K562 (cell line): ENCODE results near the gene ZNF692. TPM values are rescaled to one million over a fixed set of nuclear protein-coding genes. Genes with fewer than 3 reads are reported as not detected.
A peak's percentile ranks its signal among the peaks of the same experiment; 100 is the strongest.

Experiments
- ATAC-seq: fragments of 200-7000 bp; cut with Tn5 transposase; 3 replicates; pipeline ENCODE4 v1.9.1; 2020; ENCODE audit warnings: moderate library complexity
- BruUV-seq: library from RNA; stranded (reverse); fragments of 400-500 nt; replicated peaks from 2 replicates; lab custom pipeline; 2021; lab: Mats Ljungman, UMichigan
- CTCF ChIA-PET: fragments of 300-600 bp; formaldehyde crosslinking; extraction: SDS; loops from one replicate; lab custom pipeline; 2021; ENCODE audit warnings: low intra/inter-chr PET ratio; lab: Yijun Ruan, JAX
- POLR2A ChIA-PET: fragments of 300-600, 350-650 bp; sonication (Branson Sonifier 250); formaldehyde crosslinking; extraction: SDS; loops from one replicate; lab custom pipeline; 2021; ENCODE audit warnings: antibody characterized with exemption, inconsistent platforms; lab: Yijun Ruan, JAX
- DNase-seq, 4 experiments: peaks; one replicate each; pipeline versions ENCODE4 v3.0.0 to v3.0.0-alpha.2; 2011 to 2018; ENCODE audit warnings: low spot score in 3 of 4, mixed read lengths in 3 of 4; ENCODE audit errors: extremely low read depth in 1 of 4
- FAIRE-seq: peaks from 2 replicates; lab custom pipeline; 2011; peaks lifted over from hg19 to GRCh38; lab: Jason Lieb, UNC
- H2AFZ ChIP-seq: 2 replicates; pipeline ENCODE4 v1.6.0; 2011; ENCODE audit warnings: low read depth, low read length, control low read depth, inconsistent platforms
- H3K27ac ChIP-seq: fragments of 200-600 bp; 3 replicates; pipeline ENCODE4 v1.8.0; 2011; ENCODE audit warnings: low read depth, mild to moderate bottlenecking, control low read depth, inconsistent platforms, low read length, moderate library complexity, mixed read lengths; ENCODE audit errors: extremely low read depth
- H3K27me3 ChIP-seq, 2 experiments: fragments of 300-600 bp in 1 of 2; 2 replicates in 1 of 2; 3 replicates in 1 of 2; pipeline versions ENCODE4 v1.6.0 to v1.8.0; 2011; ENCODE audit warnings: inconsistent platforms in 2 of 2, low read length in 2 of 2, mild to moderate bottlenecking in 1 of 2, mixed read lengths in 1 of 2, moderate library complexity in 1 of 2; ENCODE audit not compliant: control insufficient read depth in 2 of 2, insufficient read depth in 2 of 2
- H3K36me3 ChIP-seq: fragments of 300-600 bp; 3 replicates; pipeline ENCODE4 v1.8.0; 2011; ENCODE audit warnings: mild to moderate bottlenecking, low read length, inconsistent platforms; ENCODE audit not compliant: control insufficient read depth, insufficient read depth
- H3K4me1 ChIP-seq, 2 experiments: fragments of 200-600 bp in 1 of 2; replicated peaks in 1 of 2; 2 replicates in 1 of 2; 3 replicates in 1 of 2; pipeline versions ENCODE4 v1.5.1 to v1.8.0; 2011; ENCODE audit warnings: inconsistent platforms in 2 of 2, low read length in 2 of 2, mild to moderate bottlenecking in 1 of 2, mixed read lengths in 1 of 2, moderate library complexity in 1 of 2; ENCODE audit not compliant: control insufficient read depth in 2 of 2, insufficient read depth in 2 of 2
- H3K4me2 ChIP-seq: 2 replicates; pipeline ENCODE4 v1.6.1; 2011; ENCODE audit warnings: low read length, control low read depth, inconsistent platforms, mixed read lengths; ENCODE audit not compliant: insufficient read depth
- H3K4me3 ChIP-seq: fragments of 200-600 bp; sonication (generic), shearing (Covaris generic); 2 replicates; pipeline ENCODE4 v1.5.1; 2016; ENCODE audit warnings: control low read depth, inconsistent platforms
- H3K79me2 ChIP-seq: fragments of 200-600 bp; 3 replicates; pipeline ENCODE4 v1.8.0; 2011; ENCODE audit warnings: low read length, inconsistent platforms; ENCODE audit not compliant: control insufficient read depth, insufficient read depth
- H3K9ac ChIP-seq, 2 experiments: 2 replicates each; pipeline versions ENCODE4 v1.6.0 to v1.6.1; 2011; ENCODE audit warnings: low read depth in 2 of 2, low read length in 2 of 2, control low read depth in 1 of 2, inconsistent platforms in 1 of 2, mild to moderate bottlenecking in 1 of 2, mixed read lengths in 1 of 2; ENCODE audit not compliant: insufficient read depth in 1 of 2
- H3K9me1 ChIP-seq: one replicate; pipeline ENCODE4 v1.6.0; 2011; ENCODE audit warnings: inconsistent platforms, mild to moderate bottlenecking, low read length, moderate library complexity; ENCODE audit not compliant: control insufficient read depth, insufficient read depth
- H3K9me3 ChIP-seq: replicated peaks from 2 replicates; pipeline ENCODE4 v1.5.1; 2011; ENCODE audit warnings: low read depth, low read length, inconsistent platforms; ENCODE audit not compliant: control insufficient read depth, insufficient read depth
- H4K20me1 ChIP-seq: replicated peaks from 2 replicates; pipeline ENCODE4 v1.6.1; 2011; ENCODE audit warnings: low read length, inconsistent platforms, mixed read lengths; ENCODE audit not compliant: control insufficient read depth, insufficient read depth
- ATF1 ChIP-seq, 2 experiments: fragments of 450-650 bp in 1 of 2; IDR thresholded peaks; 2 replicates each; pipeline ENCODE4 v1.6.1; 2016; ENCODE audit warnings: missing compliant biosample characterization in 1 of 2, missing genetic modification characterization in 1 of 2
- CBX1 ChIP-seq: sonication (generic); IDR thresholded peaks from 2 replicates; pipeline ENCODE4 v1.6.1; 2016; ENCODE audit warnings: antibody characterized with exemption, low read depth, mild to moderate bottlenecking
- FUS ChIP-seq: fragments of 200-400 bp; formaldehyde crosslinking; optimal IDR thresholded peaks from 2 replicates; pipeline ENCODE3; 2017; ENCODE audit warnings: low read depth, low read length
- HDAC2 ChIP-seq: fragments of 450-650 bp; IDR thresholded peaks from 2 replicates; pipeline ENCODE4 v1.6.1; 2016; ENCODE audit warnings: mild to moderate bottlenecking
- MTF1 ChIP-seq: fragments of 250-450 bp; sonication (Bioruptor Pico); IDR thresholded peaks from 2 replicates; pipeline ENCODE4 v1.9.0; 2021; ENCODE audit warnings: moderate library complexity, mild to moderate bottlenecking, inconsistent platforms, borderline replicate concordance
- NBN ChIP-seq: fragments of 450-650 bp; IDR thresholded peaks from 2 replicates; pipeline ENCODE4 v1.6.1; 2016; ENCODE audit warnings: low read depth, mild to moderate bottlenecking
- WGBS: fragments of 100-300 bp; shearing (Covaris generic); methylation state at CpG from one replicate; pipeline ENCODE4 v1.1.6; 2016; ENCODE audit warnings: low coverage, mixed read lengths; ENCODE audit not compliant: insufficient coverage; ENCODE audit errors: missing lambda C conversion rate; 5-methylcytosine and 5-hydroxymethylcytosine counted together
- in situ Hi-C: fragments of 300-500 bp; cut with MboI; formaldehyde crosslinking; loops from 4 replicates; pipeline ENCODE4 v1.15.0; 2018; ENCODE audit warnings: inconsistent platforms, mixed read lengths
- intact Hi-C: fragments of 100-400 bp; cut with micrococcal nuclease; formaldehyde crosslinking; loops from 2 replicates; pipeline ENCODE4 v1.14.2; 2022
- polyA plus RNA-seq, 8 experiments: library from polyadenylated mRNA; depleted of rRNA in 4 of 8; stranded (reverse) in 5 of 8; unstranded in 3 of 8; fragments of >200 nt; fragmentation: Nextera tagmentation in 2 of 8; fragmentation: Illumina TruSeq in 1 of 8; extraction: Ambion mirVana in 2 of 8; extraction: Trizol in 1 of 8; gene quantifications; 2 replicates each; pipeline versions ENCODE4 v1.2.1 to v1.2.3, GENCODE V29; 2011 to 2014; ENCODE audit warnings: inconsistent platforms in 1 of 8, missing spikeins in 1 of 8
- total RNA-seq, 7 experiments: library from RNA; depleted of rRNA in 6 of 7; stranded (reverse); fragments of >200 nt in 6 of 7; fragmentation: Illumina TruSeq in 2 of 7; extraction: Trizol in 2 of 7; gene quantifications; 2 replicates each; pipeline versions ENCODE4 v1.2.1 to v1.2.3, GENCODE V29; 2011 to 2021; ENCODE audit warnings: low replicate concordance in 1 of 7
- TF ChIP-seq, protein P1 (sequence below): fragments of 450-650 bp; IDR thresholded peaks from 2 replicates; pipeline ENCODE4 v1.6.1; 2016; ENCODE audit warnings: borderline replicate concordance
- TF ChIP-seq, protein P2 (sequence below): fragments of 200-800 bp; sonication (Bioruptor generic); IDR thresholded peaks from 2 replicates; pipeline ENCODE4 v1.6.1; 2016; ENCODE audit warnings: missing genetic modification characterization, missing compliant biosample characterization
- TF ChIP-seq, protein P3 (sequence below): fragments of 250-450 bp; sonication (Bioruptor Pico); IDR thresholded peaks from 2 replicates; pipeline ENCODE4 v1.4.0; 2020; ENCODE audit warnings: mild to moderate bottlenecking, moderate library complexity, borderline replicate concordance

Gene ZNF692
- total and polyA plus RNA-seq, 9 of the 15 experiments (the other 6 are each of a cell fraction or from before 2014, with no cell fraction given) = 8.4 to 143 (median 55.9) TPM

DNA sequence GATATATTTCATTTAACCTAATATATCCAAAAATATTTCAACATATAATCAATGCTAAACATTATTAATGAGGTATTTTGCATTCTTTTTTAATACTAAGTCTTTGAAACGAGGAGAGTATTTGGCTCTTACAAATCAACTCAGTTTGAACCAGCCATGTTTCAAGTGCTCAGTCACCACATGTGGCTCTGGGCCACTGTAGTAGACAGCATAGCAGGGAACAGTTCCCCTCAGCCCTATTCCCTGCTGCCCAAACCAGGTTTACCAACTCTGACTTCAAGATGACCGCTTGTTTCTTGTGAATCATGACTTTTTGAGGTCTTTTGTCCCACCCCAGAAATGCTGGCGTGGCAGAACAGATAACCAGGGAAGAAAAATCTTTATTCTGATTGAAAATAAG lies 15.2 kb downstream of the ZNF692 start:
- peaks cover 16 to 31% of the 10 kb centered on the region in 2 experiments; a peak in 4 of 5 replicates for H3K4me1 ChIP-seq
- H3K4me3 ChIP-seq = no peak overlapping the region
- FAIRE-seq (no peak), DNase-seq (no peak), ATAC-seq (no peak)
- H3K9me1 ChIP-seq = no peaks in the 10 kb centered on the region
- H4K20me1 ChIP-seq = no peaks in the 10 kb centered on the region
- CTCF ChIA-PET = no interaction called here
- 57% methylated on average over 3 of the region's 3 CpGs for WGBS
- 0 out of 4 replicates have a peak overlapping the region, but pooled peaks of 1 of the 2 experiments have one; percentile 5 for H3K9ac ChIP-seq
- H2AFZ ChIP-seq = no peak overlapping the region
- no peaks in the 10 kb centered on the region for H3K27me3 ChIP-seq
- BruUV-seq = no TSS peak
- H3K4me2 ChIP-seq = no peak overlapping the region
- H3K79me2 ChIP-seq = peaks cover 51% of the 10 kb centered on the region
- POLR2A ChIA-PET = interaction anchor here (1.8 kb wide), 1 partner anchor 9 kb away, joined by 6 read pairs; no protein-coding TSS in a partner anchor
- no peaks in the 10 kb centered on the region for H3K9me3 ChIP-seq
- in situ Hi-C loops (no loop called here), intact Hi-C loops (no loop called here)
- no peak overlapping the region; the same call in 2 of the 3 replicates for H3K27ac ChIP-seq
- H3K36me3 ChIP-seq = peaks cover 67% of the 10 kb centered on the region
- TF ChIP-seq, protein P1, sequence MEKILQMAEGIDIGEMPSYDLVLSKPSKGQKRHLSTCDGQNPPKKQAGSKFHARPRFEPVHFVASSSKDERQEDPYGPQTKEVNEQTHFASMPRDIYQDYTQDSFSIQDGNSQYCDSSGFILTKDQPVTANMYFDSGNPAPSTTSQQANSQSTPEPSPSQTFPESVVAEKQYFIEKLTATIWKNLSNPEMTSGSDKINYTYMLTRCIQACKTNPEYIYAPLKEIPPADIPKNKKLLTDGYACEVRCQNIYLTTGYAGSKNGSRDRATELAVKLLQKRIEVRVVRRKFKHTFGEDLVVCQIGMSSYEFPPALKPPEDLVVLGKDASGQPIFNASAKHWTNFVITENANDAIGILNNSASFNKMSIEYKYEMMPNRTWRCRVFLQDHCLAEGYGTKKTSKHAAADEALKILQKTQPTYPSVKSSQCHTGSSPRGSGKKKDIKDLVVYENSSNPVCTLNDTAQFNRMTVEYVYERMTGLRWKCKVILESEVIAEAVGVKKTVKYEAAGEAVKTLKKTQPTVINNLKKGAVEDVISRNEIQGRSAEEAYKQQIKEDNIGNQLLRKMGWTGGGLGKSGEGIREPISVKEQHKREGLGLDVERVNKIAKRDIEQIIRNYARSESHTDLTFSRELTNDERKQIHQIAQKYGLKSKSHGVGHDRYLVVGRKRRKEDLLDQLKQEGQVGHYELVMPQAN = no peak
- TF ChIP-seq FUS (no peak), NBN (no peak), CBX1 (no peak), ATF1 (CRISPR knock-in tag; IDR thresholded peaks at IDR 0.05) (no peak), ATF1 (tag; IDR thresholded peaks at IDR 0.05) (no peak), HDAC2 (no peak), MTF1 (CRISPR knock-in tag) (no peak)
- TF ChIP-seq, protein P2, sequence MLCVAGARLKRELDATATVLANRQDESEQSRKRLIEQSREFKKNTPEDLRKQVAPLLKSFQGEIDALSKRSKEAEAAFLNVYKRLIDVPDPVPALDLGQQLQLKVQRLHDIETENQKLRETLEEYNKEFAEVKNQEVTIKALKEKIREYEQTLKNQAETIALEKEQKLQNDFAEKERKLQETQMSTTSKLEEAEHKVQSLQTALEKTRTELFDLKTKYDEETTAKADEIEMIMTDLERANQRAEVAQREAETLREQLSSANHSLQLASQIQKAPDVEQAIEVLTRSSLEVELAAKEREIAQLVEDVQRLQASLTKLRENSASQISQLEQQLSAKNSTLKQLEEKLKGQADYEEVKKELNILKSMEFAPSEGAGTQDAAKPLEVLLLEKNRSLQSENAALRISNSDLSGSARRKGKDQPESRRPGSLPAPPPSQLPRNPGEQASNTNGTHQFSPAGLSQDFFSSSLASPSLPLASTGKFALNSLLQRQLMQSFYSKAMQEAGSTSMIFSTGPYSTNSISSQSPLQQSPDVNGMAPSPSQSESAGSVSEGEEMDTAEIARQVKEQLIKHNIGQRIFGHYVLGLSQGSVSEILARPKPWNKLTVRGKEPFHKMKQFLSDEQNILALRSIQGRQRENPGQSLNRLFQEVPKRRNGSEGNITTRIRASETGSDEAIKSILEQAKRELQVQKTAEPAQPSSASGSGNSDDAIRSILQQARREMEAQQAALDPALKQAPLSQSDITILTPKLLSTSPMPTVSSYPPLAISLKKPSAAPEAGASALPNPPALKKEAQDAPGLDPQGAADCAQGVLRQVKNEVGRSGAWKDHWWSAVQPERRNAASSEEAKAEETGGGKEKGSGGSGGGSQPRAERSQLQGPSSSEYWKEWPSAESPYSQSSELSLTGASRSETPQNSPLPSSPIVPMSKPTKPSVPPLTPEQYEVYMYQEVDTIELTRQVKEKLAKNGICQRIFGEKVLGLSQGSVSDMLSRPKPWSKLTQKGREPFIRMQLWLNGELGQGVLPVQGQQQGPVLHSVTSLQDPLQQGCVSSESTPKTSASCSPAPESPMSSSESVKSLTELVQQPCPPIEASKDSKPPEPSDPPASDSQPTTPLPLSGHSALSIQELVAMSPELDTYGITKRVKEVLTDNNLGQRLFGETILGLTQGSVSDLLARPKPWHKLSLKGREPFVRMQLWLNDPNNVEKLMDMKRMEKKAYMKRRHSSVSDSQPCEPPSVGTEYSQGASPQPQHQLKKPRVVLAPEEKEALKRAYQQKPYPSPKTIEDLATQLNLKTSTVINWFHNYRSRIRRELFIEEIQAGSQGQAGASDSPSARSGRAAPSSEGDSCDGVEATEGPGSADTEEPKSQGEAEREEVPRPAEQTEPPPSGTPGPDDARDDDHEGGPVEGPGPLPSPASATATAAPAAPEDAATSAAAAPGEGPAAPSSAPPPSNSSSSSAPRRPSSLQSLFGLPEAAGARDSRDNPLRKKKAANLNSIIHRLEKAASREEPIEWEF (CRISPR knock-in tag) = no peak
- TF ChIP-seq, protein P3, sequence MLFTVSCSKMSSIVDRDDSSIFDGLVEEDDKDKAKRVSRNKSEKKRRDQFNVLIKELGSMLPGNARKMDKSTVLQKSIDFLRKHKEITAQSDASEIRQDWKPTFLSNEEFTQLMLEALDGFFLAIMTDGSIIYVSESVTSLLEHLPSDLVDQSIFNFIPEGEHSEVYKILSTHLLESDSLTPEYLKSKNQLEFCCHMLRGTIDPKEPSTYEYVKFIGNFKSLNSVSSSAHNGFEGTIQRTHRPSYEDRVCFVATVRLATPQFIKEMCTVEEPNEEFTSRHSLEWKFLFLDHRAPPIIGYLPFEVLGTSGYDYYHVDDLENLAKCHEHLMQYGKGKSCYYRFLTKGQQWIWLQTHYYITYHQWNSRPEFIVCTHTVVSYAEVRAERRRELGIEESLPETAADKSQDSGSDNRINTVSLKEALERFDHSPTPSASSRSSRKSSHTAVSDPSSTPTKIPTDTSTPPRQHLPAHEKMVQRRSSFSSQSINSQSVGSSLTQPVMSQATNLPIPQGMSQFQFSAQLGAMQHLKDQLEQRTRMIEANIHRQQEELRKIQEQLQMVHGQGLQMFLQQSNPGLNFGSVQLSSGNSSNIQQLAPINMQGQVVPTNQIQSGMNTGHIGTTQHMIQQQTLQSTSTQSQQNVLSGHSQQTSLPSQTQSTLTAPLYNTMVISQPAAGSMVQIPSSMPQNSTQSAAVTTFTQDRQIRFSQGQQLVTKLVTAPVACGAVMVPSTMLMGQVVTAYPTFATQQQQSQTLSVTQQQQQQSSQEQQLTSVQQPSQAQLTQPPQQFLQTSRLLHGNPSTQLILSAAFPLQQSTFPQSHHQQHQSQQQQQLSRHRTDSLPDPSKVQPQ (CRISPR knock-in tag) = no peak
